AG10803 (cell line): ENCODE results near the gene PRKAA1.
"Not testable (repeated sequence)": the region's sequence is repeated elsewhere in the genome, so short reads cannot be mapped to it uniquely, and the experiment has no call there.

Source experiments
- DNase-seq: peaks from one replicate; pipeline ENCODE4 v3.0.0; 2010; ENCODE audit warnings: low read depth
- H3K4me3 ChIP-seq: 2 replicates; pipeline ENCODE4 v1.5.1; 2011; ENCODE audit warnings: mild to moderate bottlenecking, low read length, control low read depth
- CTCF ChIP-seq: conservative IDR thresholded peaks from 2 replicates; pipeline ENCODE4 v1.5.1; 2011; ENCODE audit warnings: mild to moderate bottlenecking, low read length, control low read depth, inconsistent platforms

Gene PRKAA1

GRCh38 chr5:40829748-40830533 is 31.8 kb upstream of the PRKAA1 start:
- no peak for TF ChIP-seq CTCF
- H3K4me3 ChIP-seq = no peak overlapping the region
- no peak for DNase-seq

GRCh38 chr5:40828690-40829661 is 30.8 kb upstream of the PRKAA1 start:
- TF ChIP-seq CTCF = no peak
- H3K4me3 ChIP-seq = no peak overlapping the region
- no peak for DNase-seq

GRCh38 chr5:40828021-40828631 is 30.0 kb upstream of the PRKAA1 start:
- no peak for DNase-seq
- no peak overlapping the region for H3K4me3 ChIP-seq
- TF ChIP-seq CTCF = no peak

GRCh38 chr5:40827188-40827977 is 29.2 kb upstream of the PRKAA1 start:
- no peak for TF ChIP-seq CTCF
- no peak for DNase-seq
- no peak overlapping the region for H3K4me3 ChIP-seq

- no peak overlapping the region for H3K4me3 ChIP-seq
- no peak for DNase-seq
- no peak for TF ChIP-seq CTCF
These were observed 28.5 kb upstream of the PRKAA1 start for GRCh38 chr5:40826489-40827187.

GRCh38 chr5:40825461-40826043 is 27.4 kb upstream of the PRKAA1 start:
- H3K4me3 ChIP-seq, DNase-seq: not testable (repeated sequence)
